NK-92 (cell line): ENCODE results near the gene BUB1B.

Source experiments
- DNase-seq: peaks from one replicate; lab custom pipeline; 2025; ENCODE audit not compliant: unreplicated experiment; lab: John Stamatoyannopoulos, UW

BUB1B gene

DNA sequence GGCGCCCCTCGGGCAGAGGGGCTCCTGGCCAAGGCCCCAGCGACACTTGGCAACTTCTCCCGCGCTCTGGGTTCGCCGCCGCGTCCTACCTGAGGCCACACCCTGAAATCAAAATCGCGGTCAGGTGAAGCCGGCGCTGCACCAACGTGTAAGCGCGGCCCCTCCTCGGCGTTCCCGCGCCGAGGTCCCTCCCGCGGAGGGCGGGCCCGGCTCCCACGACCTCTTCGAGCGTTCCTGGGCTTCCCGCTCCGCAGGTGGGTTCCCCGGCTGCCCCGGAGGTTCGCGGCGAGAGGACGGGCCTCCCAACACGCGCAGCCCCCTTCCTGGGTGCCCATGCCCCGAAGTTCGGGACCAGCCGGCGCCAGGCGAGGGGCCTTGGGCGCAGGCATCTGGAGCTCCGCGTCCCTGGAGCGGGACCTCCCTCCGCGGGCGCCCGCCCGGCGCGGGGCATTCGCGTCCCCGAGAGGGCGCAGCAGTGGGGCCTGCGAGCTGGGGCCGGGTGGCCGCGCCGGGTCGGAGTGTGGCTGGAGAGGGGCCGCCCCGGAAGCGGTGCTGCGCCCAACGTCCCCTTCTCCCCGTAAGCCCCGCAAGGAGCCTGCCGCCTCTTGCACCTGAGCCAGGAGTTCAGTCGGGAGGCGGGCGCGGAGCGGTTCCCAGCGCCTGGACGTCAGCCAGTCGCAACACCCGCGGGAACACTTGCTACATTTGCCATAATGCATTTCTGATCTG is 91.7 kb downstream of the BUB1B start:
- no peak for DNase-seq

DNA sequence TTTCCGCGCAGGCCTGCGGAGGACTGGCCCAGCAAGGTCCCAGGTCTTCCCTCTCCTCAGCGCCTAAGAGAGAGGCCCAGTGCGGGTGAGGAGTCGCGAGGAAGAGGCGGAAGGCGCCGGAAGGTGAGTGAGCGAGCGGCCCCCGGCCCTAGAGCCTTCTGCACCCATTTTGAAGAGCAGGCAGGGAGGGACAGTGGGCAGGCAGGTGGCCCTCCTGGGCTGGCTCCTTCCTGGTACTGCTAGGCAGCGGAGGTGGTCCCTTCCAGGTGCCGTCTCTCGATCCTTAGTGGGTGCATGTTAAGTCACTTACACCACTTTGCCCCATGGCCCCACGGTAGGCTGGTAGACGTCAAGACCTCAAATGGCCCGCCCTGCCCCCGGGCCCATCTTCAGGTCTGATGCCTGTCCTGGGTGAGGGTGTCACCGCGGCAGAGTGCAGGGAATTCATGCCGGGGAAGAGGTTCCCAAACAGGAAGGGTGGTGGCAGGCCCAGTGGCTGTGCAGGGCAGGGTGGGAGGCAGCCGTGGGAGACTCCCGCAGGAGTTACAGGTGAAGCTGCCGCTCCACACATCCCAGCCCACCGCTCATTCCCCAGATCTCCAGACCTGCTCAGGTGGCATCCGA is 92.4 kb downstream of the BUB1B start:
- no peak for DNase-seq

DNA sequence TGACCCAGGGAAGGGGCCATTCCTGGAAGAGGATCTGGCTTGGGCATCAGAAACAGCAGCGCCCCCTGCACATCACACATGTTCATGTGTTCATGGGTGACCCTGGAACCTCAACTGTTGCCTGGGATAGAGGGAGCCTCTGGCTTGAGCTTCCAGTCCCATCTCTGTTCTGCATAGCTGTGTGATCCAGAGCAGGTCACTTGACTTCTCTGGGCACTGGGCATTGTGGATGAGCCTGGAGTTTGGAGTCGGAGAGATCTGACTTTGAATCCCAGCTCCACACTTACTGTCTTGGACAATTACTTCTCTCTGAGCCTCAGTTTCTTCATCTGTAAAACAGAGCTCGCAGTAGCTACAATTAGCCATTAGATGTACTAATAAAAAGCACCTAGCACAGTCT is 93.6 kb downstream of the BUB1B start:
- no peak for DNase-seq

DNA sequence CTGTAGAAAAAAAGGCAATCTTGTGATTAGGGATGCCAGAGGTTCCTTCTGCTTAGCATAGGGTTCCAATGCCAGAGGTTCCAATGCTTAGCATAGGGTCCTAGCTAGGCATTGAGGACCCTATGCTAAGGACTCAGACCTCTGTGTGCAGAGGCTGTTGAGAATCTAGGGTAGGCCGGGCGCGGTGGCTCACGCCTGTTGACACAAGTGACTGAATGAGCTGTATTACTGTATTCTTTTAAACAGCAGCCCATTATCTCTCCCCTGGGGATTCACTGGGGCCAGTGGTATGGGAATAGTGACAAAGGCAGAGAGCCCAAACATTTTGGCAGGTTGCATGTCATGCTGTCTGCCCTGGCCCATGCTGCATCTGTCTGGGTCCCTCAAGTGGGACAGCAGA is 94.2 kb downstream of the BUB1B start:
- DNase-seq, result no peak

DNA sequence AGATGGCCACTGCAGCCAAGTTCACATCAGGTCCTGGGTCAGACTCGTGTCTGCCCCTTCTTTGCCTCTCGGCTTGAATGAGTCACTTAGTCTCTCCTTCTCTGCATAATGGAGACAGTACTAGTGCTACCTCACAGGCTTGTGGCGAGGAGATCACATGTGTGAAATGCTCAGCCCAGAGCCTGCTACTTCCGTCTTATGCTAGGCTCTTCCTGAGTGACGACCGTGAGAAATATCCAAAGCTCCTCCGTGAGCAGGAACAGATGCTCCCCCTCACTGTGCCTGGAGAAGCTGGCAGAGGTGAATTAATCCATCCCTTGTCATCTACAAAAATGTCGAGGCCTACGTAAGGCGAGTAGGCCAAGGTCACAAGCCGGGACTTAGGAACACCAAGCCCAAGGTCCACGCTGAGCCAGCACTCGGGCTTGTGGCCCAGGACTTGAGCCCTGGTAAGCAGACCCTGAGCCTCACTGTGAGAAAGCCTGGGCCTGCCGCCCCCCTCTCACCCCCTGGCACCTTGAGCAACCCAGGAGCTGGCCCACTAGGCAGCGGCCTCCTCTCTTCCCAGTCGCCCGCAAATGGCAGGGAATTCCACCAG is 95.9 kb downstream of the BUB1B start:
- peak; percentile 15 for DNase-seq

DNA sequence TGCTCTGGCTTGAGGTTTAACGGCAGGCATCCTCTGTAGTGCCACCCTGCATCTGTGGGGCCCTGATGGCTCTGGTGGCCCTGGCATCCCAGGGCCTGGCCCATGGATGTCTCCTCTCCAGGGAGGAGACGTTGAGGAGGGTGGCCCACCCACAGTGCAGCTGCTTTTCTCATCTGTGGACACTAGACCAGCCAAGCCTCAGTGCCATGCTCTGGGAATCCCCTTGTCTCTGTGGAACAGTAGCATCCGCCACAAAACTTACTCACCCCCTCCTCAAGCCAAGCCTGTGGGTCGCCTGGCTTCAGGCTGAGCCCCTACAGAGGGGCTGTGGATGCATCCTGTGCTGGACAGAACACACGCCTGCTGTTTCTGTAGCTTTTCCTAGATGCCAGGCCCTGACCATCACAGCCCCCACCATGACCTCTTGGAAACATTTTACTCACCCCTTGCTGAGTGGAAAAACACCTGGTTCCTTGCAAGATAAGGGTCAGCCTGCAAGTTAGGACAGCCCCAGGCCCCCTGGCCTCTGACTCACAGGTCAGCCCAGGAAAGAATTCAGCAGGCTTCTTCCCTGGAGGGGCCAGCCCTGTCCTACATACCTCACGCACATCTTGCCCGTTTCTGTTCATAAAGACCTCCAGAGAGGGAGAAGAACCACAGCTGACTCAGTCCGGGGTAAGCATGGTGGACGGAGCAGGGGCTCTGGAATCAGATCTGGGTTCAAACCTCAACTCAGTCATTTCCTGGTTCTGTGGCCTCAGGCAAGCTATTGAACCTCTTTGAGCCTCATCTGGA is 97.0 kb downstream of the BUB1B start:
- no peak for DNase-seq

DNA sequence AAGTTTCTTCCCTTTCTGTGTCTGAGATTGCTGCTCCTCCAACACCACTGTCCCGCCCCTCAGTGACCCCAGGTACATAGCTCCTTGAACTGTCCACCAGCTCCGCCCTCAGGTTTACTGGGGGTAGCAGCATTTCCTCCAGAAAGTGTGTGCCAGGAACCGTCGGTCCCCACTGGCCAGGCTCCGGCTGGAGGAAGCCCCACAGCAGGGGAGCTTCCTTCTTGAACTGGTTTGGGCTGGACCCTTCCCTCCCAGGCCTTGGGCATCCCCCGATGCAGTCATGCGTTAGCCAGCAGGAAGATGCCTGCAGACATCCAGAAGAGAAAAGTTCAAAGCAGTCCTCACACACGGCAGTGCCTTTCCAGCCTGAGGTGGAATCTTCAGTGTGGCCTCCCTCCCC is 97.7 kb downstream of the BUB1B start:
- no peak for DNase-seq

DNA sequence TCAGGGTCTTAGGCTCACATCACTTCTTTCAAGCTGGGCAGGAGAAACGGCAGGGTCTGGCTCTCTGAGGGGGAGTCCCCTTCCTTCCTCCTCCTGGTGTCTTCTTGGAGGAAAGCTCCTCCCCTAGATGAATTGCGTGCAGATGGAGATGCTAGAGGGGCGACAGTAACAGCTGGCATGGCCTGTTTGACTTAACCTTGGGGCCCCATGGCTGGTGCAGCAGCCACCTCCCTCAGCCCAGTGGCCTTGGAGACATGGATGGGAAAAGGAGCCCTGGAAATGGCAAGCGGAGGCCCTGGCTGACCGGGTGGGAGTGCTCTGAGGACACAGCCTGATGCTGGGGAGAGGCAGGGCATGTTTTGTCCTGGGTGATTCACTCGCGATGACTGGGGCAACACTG is 98.2 kb downstream of the BUB1B start:
- DNase-seq, result no peak

DNA sequence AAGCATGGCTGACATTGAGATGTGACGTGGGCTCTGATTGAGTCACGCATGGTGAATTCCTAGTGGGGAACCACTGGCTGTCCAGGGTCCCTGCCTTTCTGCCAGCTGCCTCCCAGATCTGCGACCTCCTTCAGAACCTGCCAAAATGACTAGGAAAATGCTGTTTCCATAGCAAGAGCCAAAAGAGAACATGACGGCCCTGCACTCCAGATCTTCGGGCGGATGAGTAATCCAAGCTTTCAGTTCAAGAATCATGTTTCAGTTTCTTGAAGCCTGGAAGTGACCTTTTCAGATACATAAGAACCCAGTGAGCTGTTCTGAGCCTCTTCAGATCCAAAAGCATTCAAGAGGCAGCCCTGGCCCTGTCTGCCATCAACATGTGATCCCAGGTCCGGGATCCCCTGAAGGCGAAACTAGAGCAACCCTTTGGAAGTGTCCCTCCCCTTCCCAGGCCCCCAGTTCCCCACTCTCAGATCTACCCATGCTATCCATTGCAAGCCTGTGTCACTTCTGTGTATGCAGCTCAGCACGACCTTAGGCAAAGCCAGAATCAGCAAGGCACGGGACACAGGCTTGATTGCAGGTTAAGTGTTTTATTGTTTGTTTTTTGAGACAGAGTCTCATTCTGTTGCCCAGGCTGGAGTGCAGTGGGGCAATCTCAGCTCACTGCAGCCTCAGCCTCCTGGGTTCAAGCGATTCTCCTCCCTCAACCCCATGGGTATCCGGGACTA is 102.3 kb downstream of the BUB1B start:
- no peak for DNase-seq

DNA sequence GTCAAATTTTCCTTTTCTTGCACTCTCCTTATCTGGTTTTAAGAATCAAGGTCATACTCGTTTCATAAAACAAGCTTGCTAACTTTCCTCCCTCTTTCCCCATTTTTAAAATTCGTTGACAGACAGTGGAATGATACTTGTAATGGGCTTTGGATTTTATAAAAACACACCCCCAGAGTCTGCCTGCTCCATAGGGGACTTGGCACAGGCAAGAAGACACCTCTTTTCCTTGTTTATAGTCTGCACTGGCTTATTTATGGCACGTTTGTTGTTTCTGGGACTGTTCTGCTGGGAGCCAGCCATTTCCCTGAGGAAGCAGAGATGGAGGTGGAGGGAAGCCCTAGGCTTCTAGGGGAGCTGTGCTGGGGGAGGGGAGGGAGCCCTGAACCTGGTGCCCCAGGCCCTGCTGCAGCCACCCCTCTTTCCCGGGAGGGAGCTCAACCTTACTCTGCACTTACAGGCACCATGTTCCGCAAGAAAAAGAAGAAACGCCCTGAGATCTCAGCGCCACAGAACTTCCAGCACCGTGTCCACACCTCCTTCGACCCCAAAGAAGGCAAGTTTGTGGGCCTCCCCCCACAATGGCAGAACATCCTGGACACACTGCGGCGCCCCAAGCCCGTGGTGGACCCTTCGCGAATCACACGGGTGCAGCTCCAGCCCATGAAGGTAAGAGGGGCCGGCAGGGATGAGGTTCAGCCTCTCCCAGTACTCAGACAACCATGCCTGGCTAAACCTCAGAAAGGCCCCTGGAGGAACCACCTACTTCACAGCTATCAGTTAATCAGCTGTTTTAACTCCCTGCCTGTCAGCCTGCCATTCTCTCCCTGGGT is 103.7 kb downstream of the BUB1B start:
- DNase-seq, result no peak

DNA sequence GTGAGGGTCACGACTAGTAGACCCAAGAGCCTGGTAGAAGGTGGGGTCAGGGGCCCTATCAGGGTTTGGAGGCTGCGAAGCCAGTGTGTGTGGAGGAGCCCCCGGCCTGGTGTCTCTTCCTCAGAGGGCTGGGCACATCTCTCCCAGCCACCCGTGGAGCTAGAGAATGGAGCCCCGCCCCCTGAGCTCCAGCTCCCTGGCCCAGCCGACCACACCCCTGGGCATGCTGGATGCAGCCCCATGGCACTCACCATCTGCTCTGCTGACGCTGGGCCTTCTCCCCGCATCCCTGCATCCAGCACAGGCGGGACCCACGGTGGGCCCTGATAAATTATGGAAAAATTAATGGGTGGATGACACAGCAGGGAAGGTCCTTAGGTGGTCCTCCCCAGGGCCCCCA is 104.5 kb downstream of the BUB1B start:
- DNase-seq, result no peak

DNA sequence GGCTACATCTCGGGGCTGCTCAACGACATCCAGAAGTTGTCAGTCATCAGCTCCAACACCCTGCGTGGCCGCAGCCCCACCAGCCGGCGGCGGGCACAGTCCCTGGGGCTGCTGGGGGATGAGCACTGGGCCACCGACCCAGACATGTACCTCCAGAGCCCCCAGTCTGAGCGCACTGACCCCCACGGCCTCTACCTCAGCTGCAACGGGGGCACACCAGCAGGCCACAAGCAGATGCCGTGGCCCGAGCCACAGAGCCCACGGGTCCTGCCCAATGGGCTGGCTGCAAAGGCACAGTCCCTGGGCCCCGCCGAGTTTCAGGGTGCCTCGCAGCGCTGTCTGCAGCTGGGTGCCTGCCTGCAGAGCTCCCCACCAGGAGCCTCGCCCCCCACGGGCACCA is 105.0 kb downstream of the BUB1B start:
- DNase-seq, result no peak

DNA sequence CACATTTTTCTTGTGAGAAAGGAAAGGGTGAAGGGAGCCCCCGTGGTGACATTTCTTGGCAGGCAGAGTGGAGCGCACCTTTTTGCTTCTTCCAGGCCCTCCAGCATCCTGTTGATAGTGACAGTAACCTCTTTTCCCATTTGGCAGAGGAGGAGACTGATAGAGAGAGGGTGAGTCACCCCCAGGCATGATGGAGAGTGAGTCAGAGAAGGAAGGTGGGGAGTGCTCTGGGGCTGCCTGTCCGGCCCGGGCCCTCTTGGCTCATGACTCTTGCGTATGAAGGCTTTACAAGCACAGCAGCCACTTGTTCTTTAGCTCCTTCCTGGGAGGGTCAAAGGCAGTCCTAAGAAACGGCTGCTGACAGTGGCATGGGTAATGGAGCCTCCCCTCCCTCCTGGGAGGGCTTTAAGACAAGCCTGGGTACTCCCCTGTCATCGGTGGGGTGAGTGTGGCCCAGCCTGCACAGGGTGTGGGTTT is 106.0 kb downstream of the BUB1B start:
- no peak for DNase-seq

DNA sequence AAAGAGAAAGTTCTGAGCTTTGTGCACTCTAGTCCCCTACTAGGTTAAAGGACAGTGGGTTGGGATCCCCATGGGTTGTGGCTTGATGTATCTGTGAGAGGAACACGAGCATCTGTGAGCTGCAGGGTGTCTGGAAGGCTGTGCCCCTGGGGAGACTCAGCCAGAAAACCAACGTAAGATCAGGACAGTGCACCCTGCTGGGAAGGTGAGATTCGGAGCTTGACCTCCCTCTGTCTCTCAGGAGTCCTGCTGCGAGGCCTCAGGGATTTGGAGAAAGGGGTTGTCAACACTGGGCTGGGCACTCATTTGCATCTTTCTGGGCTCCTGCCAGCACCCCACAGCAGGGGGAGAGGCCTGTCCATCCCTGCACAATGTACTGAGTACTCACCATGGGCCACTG is 106.8 kb downstream of the BUB1B start:
- DNase-seq, result no peak

DNA sequence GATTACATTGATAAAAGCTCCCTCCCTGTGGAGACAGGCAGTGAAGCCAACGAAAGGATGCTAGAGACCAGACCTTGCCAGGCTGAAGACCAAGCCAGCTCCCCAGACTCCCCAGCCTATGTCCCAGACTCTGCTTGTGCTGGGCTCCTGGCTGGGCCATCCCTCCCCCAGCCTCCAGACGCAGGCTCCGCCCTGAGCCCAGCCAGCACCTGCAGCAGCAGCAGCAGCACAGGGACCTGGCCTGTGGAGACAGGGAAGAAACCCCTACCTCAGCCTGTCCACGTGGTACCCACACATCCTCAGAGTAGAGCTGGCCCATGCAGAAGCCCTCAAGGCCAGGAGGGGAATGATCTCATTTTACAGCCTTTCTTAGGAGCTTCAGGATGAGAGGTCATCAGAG is 108.7 kb downstream of the BUB1B start:
- no peak for DNase-seq

DNA sequence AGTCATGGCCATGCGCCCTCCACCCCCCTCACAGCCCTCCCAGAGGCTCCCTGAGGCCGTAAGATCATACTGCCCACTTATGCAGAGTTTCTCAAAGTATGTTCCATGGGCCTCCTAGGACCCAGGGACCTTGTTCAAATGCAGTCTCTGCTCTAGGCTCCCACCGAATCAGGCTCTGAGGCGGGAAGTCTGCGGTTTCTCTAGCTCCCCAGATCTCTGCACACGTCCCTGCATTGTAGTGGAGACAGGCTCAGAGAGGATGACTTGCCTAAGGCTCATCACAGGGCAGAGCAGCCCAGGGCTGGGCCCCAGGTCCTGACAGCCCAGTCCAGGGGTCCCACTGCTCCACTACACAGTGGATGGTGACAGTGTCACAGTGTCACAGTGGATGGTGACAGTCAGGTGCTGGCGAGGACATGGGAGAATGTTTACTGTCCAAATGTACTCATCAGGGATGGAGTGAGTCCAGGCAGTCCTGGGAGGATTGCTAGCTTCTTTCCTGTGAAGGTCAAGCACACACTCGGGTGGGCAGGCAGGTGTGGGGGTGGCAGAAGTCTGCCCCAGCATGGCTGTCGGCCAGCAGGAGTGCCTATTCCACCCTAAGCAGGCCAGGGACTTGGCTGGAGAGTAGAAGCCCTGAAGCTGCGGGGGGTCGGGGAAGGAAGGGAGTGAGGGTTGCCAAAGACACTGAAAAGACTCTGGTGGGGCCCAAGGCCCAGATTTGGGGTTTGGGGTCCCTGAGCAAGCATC is 109.6 kb downstream of the BUB1B start:
- DNase-seq, result no peak
